H1 (cell line): ENCODE data around the gene CXXC5.

Source experiments
- CTBP2 ChIP-seq: IDR thresholded peaks from 2 replicates; pipeline ENCODE4 v1.7.0; 2011; ENCODE audit warnings: borderline replicate concordance, mild to moderate bottlenecking, moderate library complexity, mixed read lengths, low read length; ENCODE audit not compliant: insufficient read depth, insufficient read length
- CTCF ChIP-seq, 3 experiments: IDR thresholded peaks; 1 replicate in 2 of 3; 2 replicates in 1 of 3; pipeline versions ENCODE4 v1.5.1 to v1.6.1; 2011; ENCODE audit warnings: low read length in 3 of 3, mild to moderate bottlenecking in 3 of 3, inconsistent platforms in 2 of 3, low read depth in 1 of 3, moderate library complexity in 1 of 3; ENCODE audit not compliant: insufficient read depth in 1 of 3; ENCODE audit errors: control extremely low read depth in 1 of 3
- EGR1 ChIP-seq: IDR thresholded peaks from 2 replicates; pipeline ENCODE4 v1.6.1; 2011; ENCODE audit warnings: low read depth, low read length, borderline replicate concordance
- PHF8 ChIP-seq: fragments of 200-600 bp; sonication (generic); conservative IDR thresholded peaks from 2 replicates; pipeline ENCODE4 v1.7.1; 2012; ENCODE audit warnings: low read depth, mild to moderate bottlenecking, inconsistent platforms, low read length, moderate library complexity
- POLR2A ChIP-seq, 2 experiments: IDR thresholded peaks; 1 replicate in 1 of 2; 2 replicates in 1 of 2; pipeline ENCODE4 v1.6.1; 2011; ENCODE audit warnings: low read depth in 2 of 2, low read length in 2 of 2, mild to moderate bottlenecking in 2 of 2; ENCODE audit errors: control extremely low read depth in 1 of 2
- POLR2AphosphoS5 ChIP-seq: IDR thresholded peaks from 2 replicates; pipeline ENCODE4 v1.6.1; 2011; ENCODE audit warnings: low read depth, low read length
- RXRA ChIP-seq: IDR thresholded peaks from 2 replicates; pipeline ENCODE4 v1.6.1; 2011; ENCODE audit warnings: low read depth, mild to moderate bottlenecking, low read length, moderate library complexity; ENCODE audit not compliant: insufficient read depth
- SIX5 ChIP-seq: IDR thresholded peaks from 2 replicates; pipeline ENCODE4 v1.6.1; 2011; ENCODE audit warnings: mild to moderate bottlenecking, low read depth, low read length
- SP1 ChIP-seq: IDR thresholded peaks from 2 replicates; pipeline ENCODE4 v1.6.1; 2011; ENCODE audit warnings: low read depth, low read length
- USF2 ChIP-seq: IDR thresholded peaks from 2 replicates; pipeline ENCODE4 v1.6.1; 2011; ENCODE audit warnings: low read length, improper control_type of control experiment
- YY1 ChIP-seq: IDR thresholded peaks from 2 replicates; pipeline ENCODE4 v1.6.1; 2011; ENCODE audit warnings: low read depth, mild to moderate bottlenecking, low read length

- TF ChIP-seq POLR2A (IDR thresholded peaks at IDR 0.05; ENCODE audit: control extremely low read depth in 1 of 2, low read depth in 2 of 2, low read length in 2 of 2) (no peak), SP1 (no peak), PHF8 (no peak), CTBP2 (no peak), RXRA (no peak), POLR2AphosphoS5 (no peak), YY1 (no peak), CTCF (IDR thresholded peaks at IDR 0.05; ENCODE audit: control extremely low read depth in 1 of 3, insufficient read depth in 1 of 3, low read depth in 1 of 3, low read length in 3 of 3) (no peak), EGR1 (no peak), SIX5 (no peak), USF2 (no peak)
These were observed 29.8 kb downstream of the CXXC5 start for GRCh38 chr5:139677736-139678613.
